HEK293 (cell line): ENCODE data around the gene P4HA3.

Experiments
- CTCF ChIA-PET: fragments of 350-600 bp; formaldehyde crosslinking; extraction: SDS; loops from one replicate; lab custom pipeline; 2021; ENCODE audit warnings: antibody characterized with exemption; lab: Yijun Ruan, JAX
- POLR2A ChIA-PET: fragments of 300-600 bp; formaldehyde crosslinking; extraction: SDS; loops from one replicate; lab custom pipeline; 2020; ENCODE audit warnings: antibody characterized with exemption, inconsistent platforms; lab: Yijun Ruan, JAX
- H3K27ac ChIP-seq: fragments of 200-500 bp; sonication (Bioruptor generic); 2 replicates; pipeline ENCODE4 v1.5.1; 2014; ENCODE audit warnings: low read depth, low read length, control low read depth, inconsistent platforms; ENCODE audit errors: extremely low read depth
- H3K36me3 ChIP-seq, 2 experiments: fragments of 200-500 bp in 1 of 2; sonication (Bioruptor generic) in 1 of 2; 1 replicate in 1 of 2; 2 replicates in 1 of 2; pipeline ENCODE4 v1.5.1; 2014 to 2017; ENCODE audit warnings: inconsistent platforms in 2 of 2, low read length in 2 of 2; ENCODE audit not compliant: control insufficient read depth in 2 of 2, insufficient read depth in 1 of 2
- H3K4me1 ChIP-seq: fragments of 200-500 bp; sonication (Bioruptor generic); 2 replicates; pipeline ENCODE4 v1.5.1; 2014; ENCODE audit warnings: mild to moderate bottlenecking, low read length, inconsistent platforms; ENCODE audit not compliant: control insufficient read depth, insufficient read depth
- H3K4me3 ChIP-seq: 2 replicates; pipeline ENCODE4 v1.5.1; 2011; ENCODE audit warnings: low read depth, mild to moderate bottlenecking, control low read depth, low read length, moderate library complexity
- H3K9me3 ChIP-seq: fragments of 200-500 bp; sonication (Bioruptor generic); 2 replicates; pipeline ENCODE4 v1.5.1; 2014; ENCODE audit warnings: low read depth, low read length, inconsistent platforms; ENCODE audit not compliant: control insufficient read depth, insufficient read depth
- EGR2 ChIP-seq: fragments of 450-650 bp; formaldehyde crosslinking; IDR thresholded peaks from 2 replicates; pipeline ENCODE4 v1.5.1; 2016; ENCODE audit warnings: low read depth, missing biosample characterization, missing genetic modification characterization
- GLIS2 ChIP-seq: fragments of 450-650 bp; formaldehyde crosslinking; IDR thresholded peaks from 2 replicates; pipeline ENCODE4 v1.5.1; 2016; ENCODE audit warnings: missing biosample characterization, missing genetic modification characterization
- PRDM1 ChIP-seq: fragments of 450-650 bp; formaldehyde crosslinking; IDR thresholded peaks from 2 replicates; pipeline ENCODE4; 2016; ENCODE audit warnings: missing biosample characterization, missing genetic modification characterization
- PRDM6 ChIP-seq: fragments of 450-650 bp; formaldehyde crosslinking; IDR thresholded peaks from 2 replicates; pipeline ENCODE4 v1.5.1; 2017; ENCODE audit warnings: missing biosample characterization, missing genetic modification characterization
- SP7 ChIP-seq: fragments of 450-650 bp; formaldehyde crosslinking; IDR thresholded peaks from 2 replicates; pipeline ENCODE4 v1.5.1; 2016; ENCODE audit warnings: missing biosample characterization, missing genetic modification characterization
- ZBTB20 ChIP-seq: fragments of 450-650 bp; formaldehyde crosslinking; IDR thresholded peaks from 2 replicates; pipeline ENCODE4 v1.5.1; 2016; ENCODE audit warnings: missing biosample characterization, missing genetic modification characterization
- ZFHX2 ChIP-seq: fragments of 450-650 bp; formaldehyde crosslinking; conservative IDR thresholded peaks from 2 replicates; pipeline ENCODE4 v1.5.1; 2016; ENCODE audit warnings: missing biosample characterization, missing genetic modification characterization
- ZNF202 ChIP-seq: fragments of 450-650 bp; formaldehyde crosslinking; IDR thresholded peaks from 2 replicates; pipeline ENCODE4 v1.5.1; 2016; ENCODE audit warnings: missing biosample characterization, missing genetic modification characterization, borderline replicate concordance
- ZNF391 ChIP-seq: fragments of 450-650 bp; formaldehyde crosslinking; IDR thresholded peaks from 2 replicates; pipeline ENCODE4 v1.5.1; 2016; ENCODE audit warnings: low read depth, missing biosample characterization, missing genetic modification characterization, borderline replicate concordance
- ZNF394 ChIP-seq: fragments of 450-650 bp; formaldehyde crosslinking; IDR thresholded peaks from 2 replicates; pipeline ENCODE4 v1.5.1; 2016; ENCODE audit warnings: missing biosample characterization, missing genetic modification characterization, mild to moderate bottlenecking, moderate library complexity, borderline replicate concordance
- ZNF398 ChIP-seq: fragments of 450-650 bp; formaldehyde crosslinking; IDR thresholded peaks from 2 replicates; pipeline ENCODE4 v1.5.1; 2017; ENCODE audit warnings: missing biosample characterization, missing genetic modification characterization
- ZNF404 ChIP-seq: fragments of 450-650 bp; formaldehyde crosslinking; IDR thresholded peaks from 2 replicates; pipeline ENCODE4 v1.5.1; 2017; ENCODE audit warnings: missing biosample characterization, missing genetic modification characterization
- ZNF416 ChIP-seq: fragments of 450-650 bp; formaldehyde crosslinking; IDR thresholded peaks from 2 replicates; pipeline ENCODE4 v1.5.1; 2016; ENCODE audit warnings: missing biosample characterization, missing genetic modification characterization
- ZNF549 ChIP-seq: fragments of 450-650 bp; IDR thresholded peaks from 2 replicates; pipeline ENCODE4 v1.5.1; 2018; ENCODE audit warnings: missing biosample characterization, missing genetic modification characterization, mild to moderate bottlenecking, inconsistent platforms, moderate library complexity
- ZNF658 ChIP-seq: fragments of 450-650 bp; formaldehyde crosslinking; IDR thresholded peaks from 2 replicates; pipeline ENCODE4; 2016; ENCODE audit warnings: missing biosample characterization, missing genetic modification characterization
- ZNF664 ChIP-seq: fragments of 450-650 bp; formaldehyde crosslinking; IDR thresholded peaks from 2 replicates; pipeline ENCODE4 v1.5.1; 2016; ENCODE audit warnings: missing biosample characterization, missing genetic modification characterization
- ZNF747 ChIP-seq: fragments of 450-650 bp; formaldehyde crosslinking; IDR thresholded peaks from 2 replicates; pipeline ENCODE4 v1.5.1; 2016; ENCODE audit warnings: missing biosample characterization, missing genetic modification characterization
- ZNF768 ChIP-seq: fragments of 450-650 bp; formaldehyde crosslinking; IDR thresholded peaks from 2 replicates; pipeline ENCODE4 v1.5.1; 2018; ENCODE audit warnings: missing biosample characterization, mild to moderate bottlenecking, missing genetic modification characterization
- ZNF776 ChIP-seq: fragments of 450-650 bp; formaldehyde crosslinking; IDR thresholded peaks from 2 replicates; pipeline ENCODE4 v1.5.0; 2017; ENCODE audit warnings: missing biosample characterization, missing genetic modification characterization, borderline replicate concordance
- ZNF791 ChIP-seq: fragments of 450-650 bp; formaldehyde crosslinking; IDR thresholded peaks from 2 replicates; pipeline ENCODE4 v1.5.1; 2016; ENCODE audit warnings: missing biosample characterization, missing genetic modification characterization
- TF ChIP-seq, protein P1 (sequence below): fragments of 450-650 bp; formaldehyde crosslinking; IDR thresholded peaks from 2 replicates; pipeline ENCODE4 v1.5.1; 2016; ENCODE audit warnings: missing biosample characterization, missing genetic modification characterization
- TF ChIP-seq, protein P2 (sequence below): fragments of 450-650 bp; formaldehyde crosslinking; IDR thresholded peaks from 2 replicates; pipeline ENCODE4 v1.5.1; 2016; ENCODE audit warnings: missing biosample characterization, missing genetic modification characterization

Gene P4HA3

GRCh38 chr11:74312326-74312725 is 886 bp upstream of the P4HA3 start:
- no peak overlapping the region for H3K27ac ChIP-seq
- H3K4me3 ChIP-seq, result no peak overlapping the region
- POLR2A ChIA-PET, result no interaction called here
- H3K9me3 ChIP-seq, result no peaks in the 10 kb centered on the region
- TF ChIP-seq ZNF394 (tag by site-specific recombination) (no peak), ZNF398 (tag by site-specific recombination) (no peak), EGR2 (tag by site-specific recombination) (0 out of 2 replicates have a peak, but pooled peaks have one; percentile 10), ZNF404 (no peak), ZFHX2 (tag by site-specific recombination) (peak; percentile 23; the same call in 1 of the 2 replicates), ZNF391 (tag by site-specific recombination) (no peak), ZNF202 (no peak), ZBTB20 (tag by site-specific recombination) (no peak), ZNF768 (tag by site-specific recombination) (no peak), ZNF776 (no peak), ZNF664 (no peak), ZNF747 (tag by site-specific recombination) (no peak), PRDM1 (tag by site-specific recombination) (no peak), ZNF658 (no peak), ZNF416 (no peak)
- TF ChIP-seq, all 188 proteins: peak for 2
- no peaks in the 10 kb centered on the region for H3K4me1 ChIP-seq
- CTCF ChIA-PET, result interaction anchor here (2.1 kb wide), 1 partner anchor 9 kb away, joined by 7 read pairs; no protein-coding TSS in a partner anchor
- H3K36me3 ChIP-seq, result no peaks in the 10 kb centered on the region

GRCh38 chr11:74310857-74311256 is 583 bp downstream of the P4HA3 start:
- H3K36me3 ChIP-seq, result no peaks in the 10 kb centered on the region
- peak overlapping the region; percentile 42 for H3K4me3 ChIP-seq
- ChIA-PET CTCF (interaction anchor here (1.2 to 2.5 kb wide), 2 partner anchors 9 to 10 kb away, joined by 3 to 9 read pairs; no protein-coding TSS in a partner anchor), POLR2A (no interaction called here)
- TF ChIP-seq GLIS2 (tag by site-specific recombination) (0 out of 2 replicates have a peak, but pooled peaks have one; percentile 33), ZNF549 (tag by site-specific recombination) (no peak), ZNF791 (no peak)
- no peak overlapping the region for H3K27ac ChIP-seq
- no peaks in the 10 kb centered on the region for H3K9me3 ChIP-seq
- H3K4me1 ChIP-seq, result no peaks in the 10 kb centered on the region

GRCh38 chr11:74307434-74307833 is 4.0 kb downstream of the P4HA3 start:
- no peaks in the 10 kb centered on the region for H3K36me3 ChIP-seq
- ChIA-PET CTCF (no interaction called here), POLR2A (no interaction called here)
- H3K9me3 ChIP-seq, result no peaks in the 10 kb centered on the region
- H3K4me3 ChIP-seq, result no peak overlapping the region
- TF ChIP-seq ZNF549 (tag by site-specific recombination) (no peak), ZBTB20 (tag by site-specific recombination) (no peak), PRDM6 (tag by site-specific recombination) (peak; percentile 29; the same call in 1 of the 2 replicates), SP7 (tag by site-specific recombination) (no peak)
- TF ChIP-seq, protein P1, sequence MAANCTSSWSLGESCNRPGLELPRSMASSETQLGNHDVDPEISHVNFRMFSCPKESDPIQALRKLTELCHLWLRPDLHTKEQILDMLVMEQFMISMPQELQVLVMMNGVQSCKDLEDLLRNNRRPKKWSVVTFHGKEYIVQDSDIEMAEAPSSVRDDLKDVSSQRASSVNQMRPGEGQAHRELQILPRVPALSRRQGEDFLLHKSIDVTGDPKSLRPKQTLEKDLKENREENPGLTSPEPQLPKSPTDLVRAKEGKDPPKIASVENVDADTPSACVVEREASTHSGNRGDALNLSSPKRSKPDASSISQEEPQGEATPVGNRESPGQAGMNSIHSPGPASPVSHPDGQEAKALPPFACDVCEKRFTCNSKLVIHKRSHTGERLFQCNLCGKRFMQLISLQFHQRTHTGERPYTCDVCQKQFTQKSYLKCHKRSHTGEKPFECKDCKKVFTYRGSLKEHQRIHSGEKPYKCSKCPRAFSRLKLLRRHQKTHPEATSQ (tag by site-specific recombination), result no peak
- TF ChIP-seq, protein P2, sequence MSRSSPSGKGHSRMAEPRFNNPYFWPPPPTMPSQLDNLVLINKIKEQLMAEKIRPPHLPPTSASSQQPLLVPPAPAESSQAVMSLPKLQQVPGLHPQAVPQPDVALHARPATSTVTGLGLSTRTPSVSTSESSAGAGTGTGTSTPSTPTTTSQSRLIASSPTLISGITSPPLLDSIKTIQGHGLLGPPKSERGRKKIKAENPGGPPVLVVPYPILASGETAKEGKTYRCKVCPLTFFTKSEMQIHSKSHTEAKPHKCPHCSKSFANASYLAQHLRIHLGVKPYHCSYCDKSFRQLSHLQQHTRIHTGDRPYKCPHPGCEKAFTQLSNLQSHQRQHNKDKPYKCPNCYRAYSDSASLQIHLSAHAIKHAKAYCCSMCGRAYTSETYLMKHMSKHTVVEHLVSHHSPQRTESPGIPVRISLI (tag by site-specific recombination), result no peak
- H3K4me1 ChIP-seq, result no peaks in the 10 kb centered on the region
- H3K27ac ChIP-seq, result no peak overlapping the region
